B cell (primary cell): ENCODE data around the gene CDNF. TPM values are rescaled to one million over a fixed set of nuclear protein-coding genes. Genes with fewer than 3 reads are reported as not detected.

Experiments
- ATAC-seq: fragments of 200-7000 bp; cut with Tn5 transposase; one replicate; pipeline ENCODE4 v1.10.0; 2021; ENCODE audit warnings: low read depth, mild to moderate bottlenecking, moderate number of reproducible peaks, moderate library complexity
- CTCF ChIA-PET: fragments of 350-600 bp; sonication (Branson Sonifier 250); formaldehyde crosslinking; loops from one replicate; lab custom pipeline; 2021; ENCODE audit warnings: antibody characterized with exemption, inconsistent platforms; lab: Charles Lee
- POLR2A ChIA-PET: fragments of 350-600 bp; sonication (Branson Sonifier 250); formaldehyde crosslinking; loops from one replicate; lab custom pipeline; 2021; ENCODE audit warnings: antibody characterized with exemption; lab: Charles Lee
- DNase-seq: peaks from one replicate; pipeline ENCODE4 v3.0.0; 2013
- H2AFZ ChIP-seq: 2 replicates; pipeline ENCODE4 v1.6.1; 2012; ENCODE audit warnings: mild to moderate bottlenecking, low read depth, low read length; ENCODE audit not compliant: insufficient read depth, poor library complexity, severe bottlenecking
- H3K27ac ChIP-seq, 2 donors: 1 replicate in 1 of 2; 2 replicates in 1 of 2; pipeline ENCODE4 v1.5.1; 2012 to 2013; ENCODE audit warnings: low read length in 2 of 2, mild to moderate bottlenecking in 2 of 2, moderate library complexity in 1 of 2
- H3K27me3 ChIP-seq, 4 experiments: fragments of 200-600 bp in 1 of 4; sonication (generic) in 1 of 4; replicated peaks in 1 of 4; 1 replicate in 2 of 4; 2 replicates in 2 of 4; pipeline versions ENCODE4 v1.6.1 to v1.7.0; 2013 to 2016; ENCODE audit warnings: low read length in 3 of 4, mild to moderate bottlenecking in 2 of 4, mixed read lengths in 1 of 4, moderate library complexity in 1 of 4; ENCODE audit not compliant: insufficient read depth in 4 of 4, control insufficient read depth in 3 of 4; ENCODE audit errors: control extremely low read depth in 1 of 4
- H3K36me3 ChIP-seq, 2 experiments: replicated peaks in 1 of 2; 1 replicate in 1 of 2; 2 replicates in 1 of 2; pipeline versions ENCODE4 v1.6.1 to v1.7.1; 2013; ENCODE audit warnings: low read length in 1 of 2; ENCODE audit not compliant: insufficient read depth in 2 of 2, control insufficient read depth in 1 of 2; ENCODE audit errors: control extremely low read depth in 1 of 2, extremely low read depth in 1 of 2
- H3K4me1 ChIP-seq, 2 donors: fragments of 200-600 bp in 1 of 2; sonication (generic) in 1 of 2; 1 replicate in 1 of 2; 2 replicates in 1 of 2; pipeline versions ENCODE4 v1.5.1 to v1.6.1; 2013 to 2017; ENCODE audit warnings: low read length in 2 of 2; ENCODE audit not compliant: control insufficient read depth in 2 of 2, insufficient read depth in 2 of 2
- H3K4me2 ChIP-seq: replicated peaks from 2 replicates; pipeline ENCODE3; 2012; ENCODE audit warnings: mild to moderate bottlenecking, low read depth, low read length; ENCODE audit not compliant: poor library complexity, severe bottlenecking
- H3K4me3 ChIP-seq, 5 experiments: fragments of 200-600 bp in 1 of 5; sonication (generic) in 1 of 5; 1 replicate in 3 of 5; 2 replicates in 2 of 5; pipeline versions ENCODE4 v1.5.1 to v1.7.0; 2011 to 2016; ENCODE audit warnings: low read length in 4 of 5, mild to moderate bottlenecking in 4 of 5, low read depth in 2 of 5, control low read depth in 1 of 5, moderate library complexity in 1 of 5; ENCODE audit not compliant: insufficient read depth in 1 of 5; ENCODE audit errors: control extremely low read depth in 1 of 5, extremely low read depth in 1 of 5
- H3K79me2 ChIP-seq: fragments of 200-600 bp; sonication (generic); one replicate; pipeline ENCODE4 v1.6.0; 2016; ENCODE audit warnings: low read length; ENCODE audit not compliant: control insufficient read depth, insufficient read depth
- H3K9ac ChIP-seq: fragments of 200-600 bp; sonication (generic); 2 replicates; pipeline ENCODE4 v1.6.1; 2017; ENCODE audit warnings: mild to moderate bottlenecking, low read length, moderate library complexity
- H3K9me3 ChIP-seq, 3 donors: one replicate each; pipeline versions ENCODE4 v1.6.1 to v1.7.1; 2013; ENCODE audit warnings: low read length in 2 of 3; ENCODE audit not compliant: control insufficient read depth in 2 of 3, insufficient read depth in 1 of 3; ENCODE audit errors: control extremely low read depth in 1 of 3
- H4K20me1 ChIP-seq: 2 replicates; pipeline ENCODE4 v1.6.0; 2012; ENCODE audit warnings: mild to moderate bottlenecking, low read length; ENCODE audit not compliant: insufficient read depth, control insufficient read depth, poor library complexity, severe bottlenecking
- H3K27ac Mint-ChIP-seq: one replicate; pipeline ENCODE4 v1.8.0; 2021; ENCODE audit warnings: mixed read lengths
- H3K27me3 Mint-ChIP-seq: one replicate; pipeline ENCODE4 v1.8.0; 2021; ENCODE audit warnings: mixed read lengths
- H3K4me1 Mint-ChIP-seq: one replicate; pipeline ENCODE4 v1.8.0; 2021; ENCODE audit warnings: mixed read lengths
- H3K4me3 Mint-ChIP-seq: one replicate; pipeline ENCODE4 v1.8.0; 2021; ENCODE audit warnings: mixed read lengths
- H3K9me3 Mint-ChIP-seq: one replicate; pipeline ENCODE4 v1.8.0; 2022; ENCODE audit warnings: mixed read lengths; ENCODE audit not compliant: insufficient read depth
- CTCF ChIP-seq: fragments of 200-600 bp; IDR thresholded peaks from one replicate; pipeline ENCODE4 v1.8.0; 2022; ENCODE audit warnings: antibody characterized with exemption, mild to moderate bottlenecking
- EZH2 ChIP-seq: IDR thresholded peaks from 2 replicates; pipeline ENCODE4 v1.6.1; 2012; ENCODE audit warnings: borderline replicate concordance, low read depth, mild to moderate bottlenecking, moderate library complexity, low read length; ENCODE audit not compliant: insufficient read depth, poor library complexity, severe bottlenecking
- WGBS: methylation state at CpG from one replicate; pipeline ENCODE4 v1.1.5; 2013; ENCODE audit warnings: missing lambda C conversion rate; ENCODE audit not compliant: insufficient coverage; 5-methylcytosine and 5-hydroxymethylcytosine counted together
- intact Hi-C: fragments of 100-400 bp; cut with micrococcal nuclease; formaldehyde crosslinking; loops from one replicate; pipeline ENCODE4 v1.10.0; 2022
- polyA plus RNA-seq: library from polyadenylated mRNA; depleted of rRNA; stranded (reverse); fragments of >200 nt; gene quantifications from 2 replicates; pipeline ENCODE4 v1.2.3, GENCODE V29; 2012
- total RNA-seq, 2 donors: library from RNA; stranded (reverse); fragments of 120-200 nt in 1 of 2; gene quantifications; 1 replicate in 1 of 2; 2 replicates in 1 of 2; pipeline versions ENCODE4 v1.2.3 to v1.2.4, GENCODE V29; 2013 to 2022

Gene CDNF
- total and polyA plus RNA-seq, 2 donors (not counting 1 experiment from before 2014, with no cell fraction given) = 1.4 to 1.8 TPM

- no peak overlapping the region for H3K27ac Mint-ChIP-seq
- H3K9me3 ChIP-seq = no peaks in the 10 kb centered on the region
- H2AFZ ChIP-seq = no peak overlapping the region
- ATAC-seq (no peak), DNase-seq (no peak)
- H3K4me3 ChIP-seq = no peak overlapping the region
- ChIA-PET CTCF (interaction anchor here (1.8 kb wide), 1 partner anchor 95 kb away, joined by 7 read pairs; no protein-coding TSS in a partner anchor), POLR2A (no interaction called here)
- no peak overlapping the region for H3K4me2 ChIP-seq
- H3K9ac ChIP-seq = no peak overlapping the region
- TF ChIP-seq CTCF (no peak), EZH2 (no peak)
- peaks cover 17 to 23% of the 10 kb centered on the region in 2 donors for H3K4me1 ChIP-seq
- H3K9me3 Mint-ChIP-seq = no peaks in the 10 kb centered on the region
- no peaks in the 10 kb centered on the region for H3K27me3 Mint-ChIP-seq
- peaks cover 0 to 6% (median 0%) of the 10 kb centered on the region in 4 experiments for H3K27me3 ChIP-seq
- peaks cover 25% of the 10 kb centered on the region for H3K79me2 ChIP-seq
- H3K4me1 Mint-ChIP-seq = peaks cover 28% of the 10 kb centered on the region
- WGBS = 97% methylated on average over 9 of the region's 9 CpGs
- intact Hi-C loops = loop anchor here (5.0 kb wide), 2 partner anchors 124 to 291 kb away; partner anchors contain the start of gene NMT2
- H3K36me3 ChIP-seq = no peaks in the 10 kb centered on the region
- H3K4me3 Mint-ChIP-seq = peak overlapping the region; percentile 71
- H4K20me1 ChIP-seq = no peaks in the 10 kb centered on the region
- H3K27ac ChIP-seq = no peak overlapping the region
Measured at GRCh38 chr10:14876764-14877163, 38.9 kb upstream of the CDNF start.

DNA sequence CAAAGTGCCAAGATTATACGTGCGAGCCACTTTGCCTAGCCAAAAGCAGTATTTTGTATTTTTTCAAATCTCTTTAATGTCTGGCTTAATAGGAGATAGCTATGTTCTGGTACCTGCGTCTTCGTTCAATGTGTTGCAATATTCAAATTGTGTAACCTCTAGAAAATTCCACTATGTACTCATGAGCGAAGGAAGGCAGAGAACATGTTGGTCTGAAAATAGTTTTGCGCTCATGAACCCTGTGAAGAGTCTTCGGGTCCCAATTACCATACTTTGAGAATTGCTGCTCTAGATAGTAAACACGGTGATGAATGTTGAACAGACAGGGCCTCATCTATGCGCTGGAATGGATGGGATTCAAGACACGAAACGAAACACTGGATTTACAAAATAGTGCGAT, 38.1 kb upstream of the CDNF start:
- Mint-ChIP-seq H3K4me3 (peak overlapping the region; percentile 34), H3K27ac (no peak overlapping the region), H3K9me3 (no peaks in the 10 kb centered on the region), H3K4me1 (peaks cover 29% of the 10 kb centered on the region), H3K27me3 (no peaks in the 10 kb centered on the region)
- Histone ChIP-seq H3K36me3 (no peaks in the 10 kb centered on the region), H3K4me2 (no peak overlapping the region), H2AFZ (no peak overlapping the region), H3K79me2 (peaks cover 25% of the 10 kb centered on the region), H3K9ac (no peak overlapping the region), H3K4me1 (peaks cover 17 to 23% of the 10 kb centered on the region in 2 donors), H3K4me3 (no peak overlapping the region), H4K20me1 (no peaks in the 10 kb centered on the region), H3K27me3 (peaks cover 0 to 6% (median 0%) of the 10 kb centered on the region in 4 experiments), H3K9me3 (no peaks in the 10 kb centered on the region), H3K27ac (no peak overlapping the region)
- DNase-seq (no peak), ATAC-seq (no peak)
- POLR2A ChIA-PET = no interaction called here
- intact Hi-C loops = loop anchor here (5.0 kb wide), 2 partner anchors 124 to 291 kb away; partner anchors contain the start of gene NMT2
- WGBS = 95% methylated on average over 8 of the region's 12 CpGs
- CTCF ChIA-PET = no interaction called here
- TF ChIP-seq EZH2 (no peak), CTCF (no peak)
